ENCODE results near the gene CNTNAP2.

GRCh38 chr7:146424084-146424483 is 307.5 kb downstream of the CNTNAP2 start:
- TF ChIP-seq BHLHE40 (IDR thresholded peaks at IDR 0.05; ENCODE audit: borderline replicate concordance): no peak
- no peak for TF ChIP-seq PKNOX1 (IDR thresholded peaks at IDR 0.05)
- no peak for TF ChIP-seq HDGF (IDR thresholded peaks at IDR 0.05; ENCODE audit: borderline replicate concordance)
- TF ChIP-seq TARDBP (IDR thresholded peaks at IDR 0.05): no peak
- no peak for TF ChIP-seq FOXA1 (IDR thresholded peaks at IDR 0.05)
- no peak for TF ChIP-seq ELF4 (IDR thresholded peaks at IDR 0.05)
- TF ChIP-seq SP1 (IDR thresholded peaks at IDR 0.05): no peak
- TF ChIP-seq FOXM1 (IDR thresholded peaks at IDR 0.05; ENCODE audit: borderline replicate concordance): no peak
- TF ChIP-seq SUZ12 (IDR thresholded peaks at IDR 0.05): no peak
- TF ChIP-seq ZNF384 (IDR thresholded peaks at IDR 0.05): no peak
- TF ChIP-seq FOXK2 (IDR thresholded peaks at IDR 0.05): no peak
- TF ChIP-seq NFRKB (IDR thresholded peaks at IDR 0.05): no peak
- no peak for TF ChIP-seq ARNT (IDR thresholded peaks at IDR 0.05)
- TF ChIP-seq CTBP1 (IDR thresholded peaks at IDR 0.05; ENCODE audit: borderline replicate concordance): no peak
